Fibroblast of upper back skin (primary cell): Measurements from ENCODE around the gene MYH11.
A peak's percentile ranks its signal among the peaks of the same experiment; 100 is the strongest.
"Not testable (repeated sequence)": the region's sequence is repeated elsewhere in the genome, so short reads cannot be mapped to it uniquely, and the experiment has no call there.

Experiments
- DNase-seq: peaks from one replicate; pipeline ENCODE4 v3.0.0-alpha.2; 2013

Gene MYH11

GRCh38 chr16:15705064-15705565, 151.7 kb downstream of the MYH11 start:
- DNase-seq: no peak

GRCh38 chr16:15704545-15704987, 152.3 kb downstream of the MYH11 start:
- DNase-seq: peak; percentile 60

GRCh38 chr16:15703029-15703736, 153.6 kb downstream of the MYH11 start:
- no peak for DNase-seq

- DNase-seq: peak; percentile 27
Measured at GRCh38 chr16:15701975-15702970, 154.6 kb downstream of the MYH11 start.

GRCh38 chr16:15701367-15701766, 155.5 kb downstream of the MYH11 start:
- DNase-seq: no peak

- no peak for DNase-seq
Measured at GRCh38 chr16:15699819-15700218, 157.0 kb downstream of the MYH11 start.

- DNase-seq: no peak
Measured at GRCh38 chr16:15694499-15694898, 162.3 kb downstream of the MYH11 start.

GRCh38 chr16:15692508-15692907, 164.3 kb downstream of the MYH11 start:
- DNase-seq: not testable (repeated sequence)

GRCh38 chr16:15691046-15691445, 165.8 kb downstream of the MYH11 start:
- DNase-seq: no peak

GRCh38 chr16:15690296-15690695, 166.5 kb downstream of the MYH11 start:
- peak; percentile 23 for DNase-seq

- DNase-seq: no peak
Measured at GRCh38 chr16:15689290-15689689, 167.5 kb downstream of the MYH11 start.

- no peak for DNase-seq
Measured at GRCh38 chr16:15686287-15686686, 170.5 kb downstream of the MYH11 start.

- DNase-seq: peak; percentile 56
Measured at GRCh38 chr16:15682105-15682570, 174.7 kb downstream of the MYH11 start.

GRCh38 chr16:15677447-15677846, 179.4 kb downstream of the MYH11 start:
- DNase-seq: no peak

- DNase-seq: no peak
Measured at GRCh38 chr16:15676506-15676905, 180.3 kb downstream of the MYH11 start.

GRCh38 chr16:15674571-15674970, 182.3 kb downstream of the MYH11 start:
- DNase-seq: no peak

- DNase-seq: peak; percentile 91
Measured at GRCh38 chr16:15672514-15673167, 184.2 kb downstream of the MYH11 start.

GRCh38 chr16:15672127-15672513, 184.7 kb downstream of the MYH11 start:
- not testable (repeated sequence) for DNase-seq

GRCh38 chr16:15671530-15672117, 185.2 kb downstream of the MYH11 start:
- DNase-seq: no peak

- no peak for DNase-seq
Measured at GRCh38 chr16:15667091-15667742, 189.6 kb downstream of the MYH11 start.

GRCh38 chr16:15665107-15665506, 191.7 kb downstream of the MYH11 start:
- DNase-seq: no peak

- no peak for DNase-seq
Measured at GRCh38 chr16:15660203-15660601, 196.6 kb downstream of the MYH11 start.
